GM21619 (cell line): ENCODE results near the gene EFHD2.
"Not testable (repeated sequence)": the region's sequence is repeated elsewhere in the genome, so short reads cannot be mapped to it uniquely, and the experiment has no call there.

Experiments
- ATAC-seq: cut with Tn5 transposase; IDR thresholded peaks from one replicate; pipeline ENCODE4 v1.9.1; 2021; ENCODE audit not compliant: unreplicated experiment

The EFHD2 gene

GRCh38 chr1:15471723-15472122 is 62.0 kb downstream of the EFHD2 start:
- ATAC-seq = not testable (repeated sequence)

- no peak for ATAC-seq
Observed at GRCh38 chr1:15472587-15472986, 62.9 kb downstream of the EFHD2 start.

- no peak for ATAC-seq
Observed at GRCh38 chr1:15475752-15476314, 66.1 kb downstream of the EFHD2 start, which contains the start of gene CELA2B. CELA2B (plus strand) TSS chr1:15476104; CDS start chr1:15476126, 22 bp downstream.

GRCh38 chr1:15476927-15477326 is 67.2 kb downstream of the EFHD2 start:
- ATAC-seq = no peak

GRCh38 chr1:15477646-15478212 is 68.0 kb downstream of the EFHD2 start:
- no peak for ATAC-seq
